KMS-11 (cell line): ENCODE measurements around the gene HIF1AN.

Experiments used
- H2AFZ ChIP-seq: fragments of 200-600 bp; sonication (generic); 2 replicates; pipeline ENCODE4 v1.6.1; 2016; ENCODE audit warnings: antibody characterized with exemption, mixed run types, low read depth
- H3K27ac ChIP-seq: fragments of 200-600 bp; sonication (generic); 2 replicates; pipeline ENCODE4 v1.6.1; 2016; ENCODE audit warnings: mild to moderate bottlenecking, mixed run types
- H3K27me3 ChIP-seq: fragments of 200-600 bp; sonication (generic); 2 replicates; pipeline ENCODE4 v1.6.1; 2017; ENCODE audit warnings: mild to moderate bottlenecking, low read depth, mixed run types, moderate library complexity; ENCODE audit not compliant: insufficient read depth
- H3K36me3 ChIP-seq: fragments of 200-600 bp; sonication (generic); 2 replicates; pipeline ENCODE4 v1.6.1; 2017; ENCODE audit warnings: mild to moderate bottlenecking, mixed run types; ENCODE audit not compliant: insufficient read depth
- H3K4me1 ChIP-seq: fragments of 200-600 bp; sonication (generic); 2 replicates; pipeline ENCODE4 v1.6.1; 2016; ENCODE audit warnings: mild to moderate bottlenecking, low read depth, mixed run types; ENCODE audit not compliant: poor library complexity, severe bottlenecking
- H3K4me2 ChIP-seq: fragments of 200-600 bp; sonication (generic); 2 replicates; pipeline ENCODE4 v1.7.0; 2016; ENCODE audit warnings: mild to moderate bottlenecking, mixed run types
- H3K4me3 ChIP-seq: fragments of 200-600 bp; sonication (generic); IDR thresholded peaks from 2 replicates; pipeline ENCODE4 v1.6.1; 2017; ENCODE audit warnings: low read depth, low read length, mixed read lengths; ENCODE audit not compliant: insufficient read depth
- H3K79me2 ChIP-seq: fragments of 200-600 bp; sonication (generic); 2 replicates; pipeline ENCODE4 v1.6.1; 2016; ENCODE audit warnings: low read depth, mixed run types; ENCODE audit not compliant: insufficient read depth
- H3K9ac ChIP-seq: fragments of 200-600 bp; sonication (generic); 2 replicates; pipeline ENCODE4 v1.6.1; 2016; ENCODE audit warnings: mild to moderate bottlenecking, mixed run types
- H4K20me1 ChIP-seq: fragments of 200-600 bp; sonication (generic); 2 replicates; pipeline ENCODE4 v1.6.1; 2016; ENCODE audit warnings: mild to moderate bottlenecking, mixed run types; ENCODE audit not compliant: insufficient read depth
- CTCF ChIP-seq: fragments of 200-600 bp; sonication (generic); conservative IDR thresholded peaks from 2 replicates; pipeline ENCODE4 v1.6.1; 2017; ENCODE audit warnings: low read depth, mild to moderate bottlenecking, antibody characterized with exemption, low read length, moderate library complexity, mixed read lengths

The HIF1AN gene

DNA sequence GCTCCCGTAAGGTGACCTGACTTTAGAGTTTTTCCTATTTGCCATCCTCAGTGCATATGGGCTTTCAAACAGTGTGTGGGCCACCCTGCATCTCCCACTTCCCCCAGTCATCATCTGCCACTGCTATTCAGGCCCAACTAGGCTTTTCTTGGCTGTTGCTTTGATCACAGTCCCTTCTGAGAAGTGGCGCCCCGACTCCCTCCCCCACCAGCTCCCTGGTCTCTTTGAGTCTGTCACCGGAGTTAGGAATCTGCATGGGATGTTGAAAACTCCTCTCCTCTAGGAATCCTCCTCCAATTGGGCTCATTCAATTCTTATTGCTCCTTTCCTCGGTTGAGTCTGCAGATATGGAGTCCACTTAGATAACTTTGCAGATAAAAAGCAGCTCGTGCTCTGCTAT is 32.1 kb downstream of the HIF1AN start:
- Histone ChIP-seq H3K4me1 (no peaks in the 10 kb centered on the region), H3K79me2 (no peaks in the 10 kb centered on the region), H3K36me3 (no peaks in the 10 kb centered on the region), H3K9ac (no peak overlapping the region), H2AFZ (no peak overlapping the region), H3K4me2 (no peak overlapping the region), H3K27me3 (peaks cover 8% of the 10 kb centered on the region), H4K20me1 (no peaks in the 10 kb centered on the region), H3K4me3 (no peak overlapping the region), H3K27ac (no peak overlapping the region)
- TF ChIP-seq CTCF, result no peak

GRCh38 chr10:100568912-100569311 is 33.2 kb downstream of the HIF1AN start:
- Histone ChIP-seq H3K27ac (no peak overlapping the region), H4K20me1 (no peaks in the 10 kb centered on the region), H3K9ac (no peak overlapping the region), H3K4me3 (no peak overlapping the region), H3K4me2 (no peak overlapping the region), H3K4me1 (no peaks in the 10 kb centered on the region), H3K79me2 (no peaks in the 10 kb centered on the region), H3K27me3 (peaks cover 8% of the 10 kb centered on the region), H3K36me3 (no peaks in the 10 kb centered on the region), H2AFZ (no peak overlapping the region)
- no peak for TF ChIP-seq CTCF

- Histone ChIP-seq H3K36me3 (no peaks in the 10 kb centered on the region), H4K20me1 (no peaks in the 10 kb centered on the region), H3K9ac (no peak overlapping the region), H3K4me3 (no peak overlapping the region), H3K4me2 (no peak overlapping the region), H3K79me2 (no peaks in the 10 kb centered on the region), H3K27me3 (peaks cover 8% of the 10 kb centered on the region), H3K27ac (no peak overlapping the region), H3K4me1 (no peaks in the 10 kb centered on the region), H2AFZ (no peak overlapping the region)
- TF ChIP-seq CTCF, result no peak
Measured at GRCh38 chr10:100569687-100570481, 34.1 kb downstream of the HIF1AN start.

- no peaks in the 10 kb centered on the region for H3K4me1 ChIP-seq
- no peak overlapping the region for H3K4me2 ChIP-seq
- H2AFZ ChIP-seq, result no peak overlapping the region
- H3K4me3 ChIP-seq, result no peak overlapping the region
- no peak overlapping the region for H3K27ac ChIP-seq
- H3K9ac ChIP-seq, result no peak overlapping the region
- TF ChIP-seq CTCF, result no peak
- no peaks in the 10 kb centered on the region for H3K36me3 ChIP-seq
- no peaks in the 10 kb centered on the region for H4K20me1 ChIP-seq
- peaks cover 8% of the 10 kb centered on the region for H3K27me3 ChIP-seq
- no peaks in the 10 kb centered on the region for H3K79me2 ChIP-seq
Measured at GRCh38 chr10:100570506-100570905, 34.8 kb downstream of the HIF1AN start.
